Muscle of back (tissue), 11 donors: ENCODE measurements around the gene CDC42EP5. TPM values are rescaled to one million over a fixed set of nuclear protein-coding genes. Genes with fewer than 3 reads are reported as not detected.

Experiments used
- DNase-seq, 3 donors: peaks; one replicate each; pipeline versions ENCODE4 v3.0.0 to v3.0.0-alpha.2; 2013
- polyA plus RNA-seq, 10 donors: library from polyadenylated mRNA; unstranded; fragments of 120-200 nt; gene quantifications; one replicate each; pipeline ENCODE4 v1.2.1, GENCODE V29; 2013; ENCODE audit not compliant: insufficient read length in 10 of 10

The CDC42EP5 gene
- polyA plus RNA-seq, 10 donors = 17.7 to 74.8 (median 29.7) TPM

DNA sequence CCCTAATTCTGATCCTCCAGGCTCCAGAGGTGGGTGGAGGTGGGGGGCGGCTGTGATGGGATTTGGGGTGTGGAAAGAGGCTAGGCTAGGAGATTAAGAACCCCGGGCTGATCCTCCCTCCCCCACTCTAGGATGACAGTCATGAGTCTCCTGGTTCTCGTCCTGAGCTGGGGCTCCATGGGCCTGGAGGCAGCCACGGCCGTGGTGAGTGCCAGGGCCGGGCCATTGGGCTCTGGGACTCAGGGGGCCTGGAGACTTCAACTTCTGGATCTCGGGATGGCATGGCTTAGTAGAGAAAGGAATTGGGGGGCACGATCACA lies 44.0 kb downstream of the CDC42EP5 start:
- DNase-seq = peak in 1 of 3 donors; percentile 41

DNA sequence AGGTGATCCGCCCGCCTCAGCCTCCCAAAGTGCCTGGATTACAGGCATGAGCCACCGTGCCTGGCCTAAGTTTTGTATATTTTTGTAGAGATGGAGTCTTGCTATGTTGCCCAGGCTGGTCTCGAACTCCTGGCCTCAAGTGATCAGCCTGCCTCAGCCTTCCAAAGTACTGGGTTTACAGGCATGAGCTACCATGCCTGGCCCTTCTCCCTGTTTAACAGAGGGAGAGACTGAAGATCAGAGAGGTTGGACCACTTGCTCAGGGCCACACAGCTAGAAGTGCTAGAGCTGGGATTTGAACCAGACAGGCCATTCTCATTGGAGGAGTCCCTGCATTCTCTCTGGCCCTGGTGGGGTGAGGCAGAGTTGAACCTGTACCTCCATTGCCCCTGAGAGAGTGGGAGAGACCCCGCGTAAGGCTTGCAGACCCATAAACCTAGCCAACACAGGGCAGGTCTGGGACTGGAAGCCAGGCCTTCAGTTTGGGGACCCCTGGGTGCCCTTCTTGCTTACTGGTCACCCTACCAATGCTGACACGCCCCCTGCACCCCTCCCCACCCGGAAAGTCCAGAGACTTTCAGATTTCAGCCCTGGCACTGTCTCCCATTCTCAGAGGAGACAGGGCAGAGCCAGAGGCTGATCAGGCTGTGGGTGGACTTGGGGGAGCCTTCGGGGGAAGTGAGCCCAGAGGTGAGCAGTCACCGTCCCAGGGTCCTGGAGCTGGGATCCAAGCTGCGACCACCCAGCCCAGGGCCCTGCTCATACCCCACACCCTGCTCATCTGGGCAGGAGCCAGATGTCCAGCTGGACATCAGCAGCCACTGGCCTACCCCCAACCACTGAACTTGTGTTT lies 44.5 kb downstream of the CDC42EP5 start:
- peak in 1 of 3 donors; percentile 20 for DNase-seq

- DNase-seq = no peak
Observed at GRCh38 chr19:54427586-54427985, 45.5 kb downstream of the CDC42EP5 start.

DNA sequence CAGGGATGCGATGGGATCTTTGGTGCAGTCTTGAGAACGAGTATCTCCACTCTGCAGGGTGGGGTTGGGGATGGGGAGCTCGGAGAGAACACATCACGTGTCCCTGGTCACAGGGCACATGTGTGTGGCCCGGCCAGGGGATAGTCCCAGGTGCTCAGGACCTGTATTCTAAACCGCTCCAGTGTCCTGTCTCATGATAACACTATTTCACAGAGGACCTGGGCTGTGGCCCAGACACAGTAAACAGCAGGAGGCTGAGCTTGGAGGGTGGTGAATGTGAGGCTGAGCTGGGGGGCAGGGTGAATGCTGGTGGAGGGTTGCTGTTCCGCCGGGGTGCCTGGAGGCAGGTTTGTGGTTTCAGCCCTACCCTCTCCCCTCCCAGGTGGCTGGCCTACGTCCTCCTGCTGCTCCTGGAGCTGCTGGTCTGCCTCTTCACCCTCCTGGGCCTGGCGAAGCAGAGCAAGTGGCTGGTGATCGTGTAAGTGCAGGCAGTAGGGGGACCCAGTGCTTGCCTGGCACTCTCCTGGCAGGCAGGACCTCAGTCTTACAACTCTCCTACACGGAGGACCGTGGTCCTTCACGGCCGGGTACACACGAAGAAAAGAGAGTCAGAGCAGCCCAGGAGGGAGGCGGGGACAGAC lies 46.7 kb downstream of the CDC42EP5 start:
- DNase-seq = no peak

- DNase-seq = no peak
Observed at GRCh38 chr19:54425382-54425723, 47.7 kb downstream of the CDC42EP5 start.

GRCh38 chr19:54424660-54425381 lies 48.3 kb downstream of the CDC42EP5 start:
- no peak for DNase-seq

- DNase-seq = no peak
Observed at GRCh38 chr19:54424201-54424600, 48.9 kb downstream of the CDC42EP5 start.

- DNase-seq = no peak
Observed at GRCh38 chr19:54422136-54422535, 51.0 kb downstream of the CDC42EP5 start.

DNA sequence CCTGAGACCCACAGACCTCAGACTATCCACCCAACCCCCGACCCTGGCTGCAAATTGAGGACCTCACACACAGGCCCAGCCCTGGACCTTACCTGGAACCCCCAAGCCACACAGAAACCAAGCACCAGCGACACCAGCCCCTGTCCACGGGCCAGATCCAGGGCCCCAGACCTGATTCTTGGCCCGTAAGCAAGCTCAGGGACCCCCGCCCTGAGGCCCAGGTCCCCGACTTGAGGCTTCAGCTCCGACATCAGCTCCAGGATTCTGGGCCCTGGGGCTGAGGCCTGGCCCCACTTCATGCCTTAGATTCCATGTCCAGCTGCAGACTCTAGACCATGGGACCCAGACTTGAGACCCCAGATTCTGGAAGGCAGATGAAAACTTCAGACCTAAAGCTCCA lies 51.6 kb downstream of the CDC42EP5 start:
- DNase-seq = peak in 1 of 3 donors; percentile 17

- no peak for DNase-seq
Observed at GRCh38 chr19:54421169-54421516, 52.0 kb downstream of the CDC42EP5 start.

GRCh38 chr19:54420383-54421168 lies 52.5 kb downstream of the CDC42EP5 start:
- DNase-seq = peak in 2 of 3 donors; percentile 32 to 67

DNA sequence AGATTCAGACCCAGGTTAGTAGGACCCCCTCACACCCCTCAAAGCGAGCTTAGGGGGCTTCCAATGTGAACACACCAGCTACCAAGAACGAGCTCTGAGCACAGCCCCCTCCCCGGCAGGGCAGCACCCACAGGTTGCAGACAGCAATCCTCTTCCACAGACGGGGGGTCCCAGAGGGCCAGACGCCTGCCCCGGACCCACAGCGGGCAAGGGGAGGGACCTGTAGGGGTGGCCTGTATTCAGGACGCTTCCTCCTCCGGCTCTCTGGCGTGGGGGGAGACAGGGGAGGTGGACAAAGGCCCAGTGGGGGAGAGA lies 53.1 kb downstream of the CDC42EP5 start:
- no peak for DNase-seq

DNA sequence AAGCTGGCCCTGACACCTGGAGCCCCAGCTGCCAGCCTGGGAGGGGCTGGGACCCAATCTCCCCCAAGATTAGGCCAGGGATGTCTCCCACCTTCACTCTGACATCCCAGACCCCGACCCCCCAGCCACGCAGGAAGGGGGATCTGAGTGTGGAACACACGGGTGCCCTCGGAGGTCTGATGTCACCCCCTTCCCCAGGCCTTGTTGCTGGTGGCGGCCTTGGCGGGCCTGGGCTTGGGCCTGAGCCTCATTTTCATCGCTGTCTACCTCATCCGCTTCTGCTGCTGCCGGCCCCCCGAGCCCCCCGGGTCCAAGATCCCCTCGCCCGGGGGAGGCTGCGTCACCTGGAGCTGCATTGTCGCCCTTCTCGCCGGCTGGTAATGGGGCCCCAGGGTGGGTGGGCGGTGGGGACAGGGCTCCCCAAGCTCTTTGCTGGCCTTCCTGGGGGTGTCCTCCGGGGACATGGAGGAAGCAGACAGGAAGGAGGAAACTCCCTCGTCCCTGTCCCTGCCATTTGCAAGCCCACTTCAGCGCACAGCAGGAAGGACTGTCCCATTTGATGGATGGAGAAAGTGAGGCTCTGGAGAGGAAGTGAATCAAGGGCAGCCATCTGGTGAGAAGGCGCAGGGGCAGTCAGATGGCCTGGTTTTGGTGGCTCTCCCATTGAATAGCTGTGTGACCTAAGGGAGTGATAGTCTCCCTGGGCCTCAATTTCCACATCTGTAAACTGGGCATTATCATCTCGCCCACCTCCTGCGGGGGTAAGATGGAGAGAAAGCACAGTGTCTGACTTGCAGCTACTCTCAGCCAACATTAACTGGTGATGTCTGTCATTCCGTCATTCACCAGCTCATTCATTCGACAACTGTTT lies 53.9 kb downstream of the CDC42EP5 start:
- no peak for DNase-seq

- DNase-seq = peak in 1 of 3 donors; percentile 54
Observed at GRCh38 chr19:54418030-54418929, 54.8 kb downstream of the CDC42EP5 start.

- no peak for DNase-seq
Observed at GRCh38 chr19:54416695-54417491, 56.2 kb downstream of the CDC42EP5 start.

DNA sequence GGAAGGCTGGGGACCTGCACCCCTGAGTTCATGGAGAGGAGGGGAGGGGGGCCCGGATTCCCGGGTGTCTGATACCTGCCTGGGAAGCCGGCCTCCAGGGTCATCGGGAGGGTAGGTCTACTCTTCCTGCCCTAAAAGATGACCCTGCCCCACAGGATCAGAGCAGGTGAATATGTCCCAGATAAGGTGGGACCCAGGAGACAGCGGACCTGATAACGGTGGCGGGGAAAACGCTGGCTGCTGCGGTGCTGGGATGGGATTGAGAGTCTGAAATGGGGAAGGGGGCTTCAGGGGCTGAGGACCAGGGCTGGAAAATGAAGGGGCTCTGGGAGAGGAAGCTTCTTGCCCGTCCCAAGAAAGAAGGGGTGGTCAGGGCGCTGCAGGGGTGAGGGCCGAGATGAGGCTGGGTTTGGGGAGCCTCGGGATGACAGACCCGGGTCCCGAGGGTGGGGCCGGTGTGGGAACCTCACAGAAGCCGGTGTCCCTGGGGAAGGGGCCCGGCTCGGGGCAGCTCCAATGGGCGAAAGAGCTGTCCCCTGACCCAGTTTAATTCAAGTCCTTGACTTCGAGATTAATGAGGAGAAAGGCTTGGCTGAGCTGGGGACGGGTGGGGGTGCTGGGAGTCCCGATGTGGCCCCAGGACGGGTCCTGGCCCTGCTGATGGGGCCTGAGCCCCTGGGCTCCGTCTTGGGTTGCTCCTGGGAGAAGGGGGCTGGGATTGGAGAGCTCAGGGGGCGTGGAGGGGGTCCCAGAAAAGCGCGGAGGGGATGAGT lies 57.0 kb downstream of the CDC42EP5 start:
- no peak for DNase-seq

- DNase-seq = no peak
Observed at GRCh38 chr19:54415208-54415900, 57.7 kb downstream of the CDC42EP5 start, which contains the start of gene TTYH1. TTYH1 (plus strand) TSS chr19:54415464; CDS start chr19:54415553, 89 bp downstream.
